ENCODE measurements around the gene TMEM33.

The TMEM33 gene

DNA sequence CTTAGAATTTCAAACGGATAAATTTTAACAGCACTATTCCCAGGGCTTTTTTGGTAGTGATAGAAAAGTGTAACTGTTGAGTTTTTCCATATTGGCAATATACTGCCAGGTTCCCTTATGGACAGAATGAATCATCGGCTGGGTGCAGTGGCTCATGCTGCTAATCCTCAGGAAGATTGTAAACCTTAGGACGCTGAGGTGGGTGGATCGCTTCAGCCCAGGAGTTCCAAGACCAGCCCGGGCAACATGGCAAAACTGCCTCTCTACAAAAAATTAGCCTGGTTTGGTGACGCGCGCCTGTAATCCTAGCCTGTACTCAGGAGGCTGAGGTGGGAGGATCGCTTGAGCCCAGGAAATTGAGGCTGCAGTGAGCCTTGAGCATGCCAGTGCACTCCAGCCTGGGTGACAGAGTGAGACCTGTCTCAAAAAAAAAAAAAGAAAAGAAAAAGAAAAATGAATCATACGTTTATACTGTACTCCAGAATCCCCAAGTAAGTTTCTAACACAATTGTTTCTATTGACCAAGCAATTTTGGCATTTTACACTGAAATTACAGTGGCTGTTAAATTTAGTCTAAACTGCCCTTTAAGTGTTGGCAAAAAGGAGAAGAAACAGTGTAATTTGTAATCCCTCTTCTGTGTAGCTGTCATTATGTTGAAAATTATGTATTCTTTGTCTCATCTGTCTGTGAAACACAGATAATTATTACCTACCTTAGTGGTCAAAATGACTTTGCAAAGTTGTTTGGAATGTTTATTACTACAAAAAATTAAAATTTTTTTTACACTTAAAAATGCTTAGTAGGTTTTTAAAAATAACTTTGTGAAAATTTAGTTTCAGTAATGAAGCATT lies 56.9 kb downstream of the TMEM33 start:
- no peak for TF ChIP-seq ZBTB1 (tag by site-specific recombination; IDR thresholded peaks at IDR 0.05)
- TF ChIP-seq SP7 (tag by site-specific recombination; IDR thresholded peaks at IDR 0.05), result peak; percentile 35; the same call in 1 of the 2 replicates
- Histone ChIP-seq H3K27ac (ENCODE audit: extremely low read depth, low read depth, low read length) (no peak overlapping the region), H3K9me3 (ENCODE audit: control insufficient read depth, insufficient read depth, low read depth, low read length) (no peaks in the 10 kb centered on the region), H3K4me1 (ENCODE audit: control insufficient read depth, insufficient read depth, low read length) (no peaks in the 10 kb centered on the region), H3K4me3 (ENCODE audit: low read depth, low read length) (no peak overlapping the region; the same call in 1 of the 2 replicates), H3K36me3 (ENCODE audit: control insufficient read depth in 2 of 2, insufficient read depth in 1 of 2, low read length in 2 of 2) (no peaks in the 10 kb centered on the region)
- ChIA-PET CTCF (interaction anchor here (1.4 kb wide), 1 partner anchor 25 kb away, joined by 4 read pairs; no protein-coding TSS in a partner anchor), POLR2A (no interaction called here)

DNA sequence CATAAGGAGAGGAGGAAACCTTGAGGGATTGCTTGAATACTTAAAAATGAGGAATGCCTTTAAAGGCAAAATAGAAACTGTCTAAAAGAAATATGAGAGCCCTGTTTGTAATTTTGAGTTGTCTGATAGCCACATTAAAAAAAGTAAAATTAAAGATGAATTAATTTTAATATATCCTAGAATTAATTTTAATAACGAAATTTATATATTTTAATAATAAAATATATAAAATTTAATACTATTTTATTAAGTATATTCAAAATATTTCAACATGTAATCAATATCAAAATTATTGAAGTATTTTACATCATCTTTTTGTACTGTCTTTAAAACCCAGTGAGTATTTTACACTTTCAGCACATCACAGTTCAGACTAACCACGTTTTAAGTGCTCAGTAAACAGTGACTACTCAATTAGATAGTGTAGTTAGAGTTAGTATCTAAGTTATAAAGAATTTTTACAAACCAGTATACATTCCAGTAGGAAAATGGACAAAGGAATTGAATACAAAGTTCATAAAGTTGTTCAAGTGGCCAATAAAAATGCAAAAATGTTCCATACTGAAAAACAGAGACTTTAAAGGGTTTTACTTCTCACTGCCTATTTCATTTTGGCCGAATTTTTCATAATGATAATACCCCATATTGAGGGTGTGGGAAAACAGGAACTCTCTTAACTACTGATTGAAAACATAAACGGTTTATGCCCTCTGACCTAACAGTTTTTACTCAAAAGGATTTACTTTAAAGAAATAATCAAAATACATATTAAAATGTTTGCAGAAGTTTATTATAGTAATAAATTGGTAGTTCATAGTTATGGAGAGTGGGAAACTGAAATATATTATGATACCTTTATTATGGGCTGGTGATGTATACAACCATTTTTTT lies 58.0 kb downstream of the TMEM33 start:
- ChIA-PET POLR2A (no interaction called here), CTCF (no interaction called here)
- Histone ChIP-seq H3K4me1 (ENCODE audit: control insufficient read depth, insufficient read depth, low read length) (no peaks in the 10 kb centered on the region), H3K36me3 (ENCODE audit: control insufficient read depth in 2 of 2, insufficient read depth in 1 of 2, low read length in 2 of 2) (peaks cover 0 to 4% of the 10 kb centered on the region in 2 experiments; a peak in 1 of 3 replicates), H3K4me3 (ENCODE audit: low read depth, low read length) (no peak overlapping the region), H3K9me3 (ENCODE audit: control insufficient read depth, insufficient read depth, low read depth, low read length) (no peaks in the 10 kb centered on the region), H3K27ac (ENCODE audit: extremely low read depth, low read depth, low read length) (no peak overlapping the region)
- TF ChIP-seq, protein P1, sequence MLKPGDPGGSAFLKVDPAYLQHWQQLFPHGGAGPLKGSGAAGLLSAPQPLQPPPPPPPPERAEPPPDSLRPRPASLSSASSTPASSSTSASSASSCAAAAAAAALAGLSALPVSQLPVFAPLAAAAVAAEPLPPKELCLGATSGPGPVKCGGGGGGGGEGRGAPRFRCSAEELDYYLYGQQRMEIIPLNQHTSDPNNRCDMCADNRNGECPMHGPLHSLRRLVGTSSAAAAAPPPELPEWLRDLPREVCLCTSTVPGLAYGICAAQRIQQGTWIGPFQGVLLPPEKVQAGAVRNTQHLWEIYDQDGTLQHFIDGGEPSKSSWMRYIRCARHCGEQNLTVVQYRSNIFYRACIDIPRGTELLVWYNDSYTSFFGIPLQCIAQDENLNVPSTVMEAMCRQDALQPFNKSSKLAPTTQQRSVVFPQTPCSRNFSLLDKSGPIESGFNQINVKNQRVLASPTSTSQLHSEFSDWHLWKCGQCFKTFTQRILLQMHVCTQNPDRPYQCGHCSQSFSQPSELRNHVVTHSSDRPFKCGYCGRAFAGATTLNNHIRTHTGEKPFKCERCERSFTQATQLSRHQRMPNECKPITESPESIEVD (tag by site-specific recombination; IDR thresholded peaks at IDR 0.05), result peak; percentile 60
- TF ChIP-seq ZSCAN30 (tag by site-specific recombination; IDR thresholded peaks at IDR 0.05), result no peak

DNA sequence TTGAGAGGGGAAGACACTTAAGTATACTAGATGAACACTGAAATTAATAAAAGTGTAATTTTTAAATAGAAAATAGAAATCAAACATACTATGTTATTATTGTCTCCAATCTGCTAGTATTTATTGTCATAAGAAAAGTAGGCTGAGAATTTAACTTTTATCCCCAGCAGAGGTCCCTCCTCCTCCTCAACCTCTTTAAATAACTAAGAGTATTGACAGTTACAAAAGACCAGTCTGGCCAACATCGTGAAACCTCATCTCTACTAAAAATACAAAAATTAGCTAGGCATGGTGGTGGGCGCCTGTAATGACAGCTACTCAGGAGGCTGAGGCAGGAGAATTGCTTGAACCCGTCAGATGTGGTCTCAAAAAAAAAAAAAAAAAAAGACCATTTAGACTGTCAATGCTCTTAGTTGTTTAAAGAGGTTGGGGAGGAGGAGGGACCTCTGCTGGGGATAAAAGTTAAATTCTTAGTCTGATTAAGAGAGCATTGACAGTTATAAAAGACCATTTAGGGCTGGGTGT lies 59.3 kb downstream of the TMEM33 start:
- CTCF ChIA-PET, result no interaction called here
- POLR2A ChIA-PET, result interaction anchor here (0.6 kb wide), 1 partner anchor 394 kb away, joined by 3 read pairs; no protein-coding TSS in a partner anchor
- TF ChIP-seq, protein P2, sequence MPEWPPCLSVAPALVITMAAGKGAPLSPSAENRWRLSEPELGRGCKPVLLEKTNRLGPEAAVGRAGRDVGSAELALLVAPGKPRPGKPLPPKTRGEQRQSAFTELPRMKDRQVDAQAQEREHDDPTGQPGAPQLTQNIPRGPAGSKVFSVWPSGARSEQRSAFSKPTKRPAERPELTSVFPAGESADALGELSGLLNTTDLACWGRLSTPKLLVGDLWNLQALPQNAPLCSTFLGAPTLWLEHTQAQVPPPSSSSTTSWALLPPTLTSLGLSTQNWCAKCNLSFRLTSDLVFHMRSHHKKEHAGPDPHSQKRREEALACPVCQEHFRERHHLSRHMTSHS (tag by site-specific recombination; IDR thresholded peaks at IDR 0.05), result no peak
- no peak for TF ChIP-seq ZNF19 (tag by site-specific recombination; IDR thresholded peaks at IDR 0.05; ENCODE audit: low read depth)
- no peak for TF ChIP-seq ZNF561 (tag by site-specific recombination; IDR thresholded peaks at IDR 0.05; ENCODE audit: borderline replicate concordance)
- TF ChIP-seq, protein P3, sequence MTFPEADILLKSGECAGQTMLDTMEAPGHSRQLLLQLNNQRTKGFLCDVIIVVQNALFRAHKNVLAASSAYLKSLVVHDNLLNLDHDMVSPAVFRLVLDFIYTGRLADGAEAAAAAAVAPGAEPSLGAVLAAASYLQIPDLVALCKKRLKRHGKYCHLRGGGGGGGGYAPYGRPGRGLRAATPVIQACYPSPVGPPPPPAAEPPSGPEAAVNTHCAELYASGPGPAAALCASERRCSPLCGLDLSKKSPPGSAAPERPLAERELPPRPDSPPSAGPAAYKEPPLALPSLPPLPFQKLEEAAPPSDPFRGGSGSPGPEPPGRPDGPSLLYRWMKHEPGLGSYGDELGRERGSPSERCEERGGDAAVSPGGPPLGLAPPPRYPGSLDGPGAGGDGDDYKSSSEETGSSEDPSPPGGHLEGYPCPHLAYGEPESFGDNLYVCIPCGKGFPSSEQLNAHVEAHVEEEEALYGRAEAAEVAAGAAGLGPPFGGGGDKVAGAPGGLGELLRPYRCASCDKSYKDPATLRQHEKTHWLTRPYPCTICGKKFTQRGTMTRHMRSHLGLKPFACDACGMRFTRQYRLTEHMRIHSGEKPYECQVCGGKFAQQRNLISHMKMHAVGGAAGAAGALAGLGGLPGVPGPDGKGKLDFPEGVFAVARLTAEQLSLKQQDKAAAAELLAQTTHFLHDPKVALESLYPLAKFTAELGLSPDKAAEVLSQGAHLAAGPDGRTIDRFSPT (tag by site-specific recombination; IDR thresholded peaks at IDR 0.05), result no peak
- TF ChIP-seq, protein P4, sequence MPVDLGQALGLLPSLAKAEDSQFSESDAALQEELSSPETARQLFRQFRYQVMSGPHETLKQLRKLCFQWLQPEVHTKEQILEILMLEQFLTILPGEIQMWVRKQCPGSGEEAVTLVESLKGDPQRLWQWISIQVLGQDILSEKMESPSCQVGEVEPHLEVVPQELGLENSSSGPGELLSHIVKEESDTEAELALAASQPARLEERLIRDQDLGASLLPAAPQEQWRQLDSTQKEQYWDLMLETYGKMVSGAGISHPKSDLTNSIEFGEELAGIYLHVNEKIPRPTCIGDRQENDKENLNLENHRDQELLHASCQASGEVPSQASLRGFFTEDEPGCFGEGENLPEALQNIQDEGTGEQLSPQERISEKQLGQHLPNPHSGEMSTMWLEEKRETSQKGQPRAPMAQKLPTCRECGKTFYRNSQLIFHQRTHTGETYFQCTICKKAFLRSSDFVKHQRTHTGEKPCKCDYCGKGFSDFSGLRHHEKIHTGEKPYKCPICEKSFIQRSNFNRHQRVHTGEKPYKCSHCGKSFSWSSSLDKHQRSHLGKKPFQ (tag by site-specific recombination; IDR thresholded peaks at IDR 0.05), result no peak
- TF ChIP-seq ZNF530 (tag by site-specific recombination; IDR thresholded peaks at IDR 0.05; ENCODE audit: low read depth), result no peak
- no peak for TF ChIP-seq ZNF610 (tag by site-specific recombination; IDR thresholded peaks at IDR 0.05; ENCODE audit: borderline replicate concordance)
- TF ChIP-seq, protein P5, sequence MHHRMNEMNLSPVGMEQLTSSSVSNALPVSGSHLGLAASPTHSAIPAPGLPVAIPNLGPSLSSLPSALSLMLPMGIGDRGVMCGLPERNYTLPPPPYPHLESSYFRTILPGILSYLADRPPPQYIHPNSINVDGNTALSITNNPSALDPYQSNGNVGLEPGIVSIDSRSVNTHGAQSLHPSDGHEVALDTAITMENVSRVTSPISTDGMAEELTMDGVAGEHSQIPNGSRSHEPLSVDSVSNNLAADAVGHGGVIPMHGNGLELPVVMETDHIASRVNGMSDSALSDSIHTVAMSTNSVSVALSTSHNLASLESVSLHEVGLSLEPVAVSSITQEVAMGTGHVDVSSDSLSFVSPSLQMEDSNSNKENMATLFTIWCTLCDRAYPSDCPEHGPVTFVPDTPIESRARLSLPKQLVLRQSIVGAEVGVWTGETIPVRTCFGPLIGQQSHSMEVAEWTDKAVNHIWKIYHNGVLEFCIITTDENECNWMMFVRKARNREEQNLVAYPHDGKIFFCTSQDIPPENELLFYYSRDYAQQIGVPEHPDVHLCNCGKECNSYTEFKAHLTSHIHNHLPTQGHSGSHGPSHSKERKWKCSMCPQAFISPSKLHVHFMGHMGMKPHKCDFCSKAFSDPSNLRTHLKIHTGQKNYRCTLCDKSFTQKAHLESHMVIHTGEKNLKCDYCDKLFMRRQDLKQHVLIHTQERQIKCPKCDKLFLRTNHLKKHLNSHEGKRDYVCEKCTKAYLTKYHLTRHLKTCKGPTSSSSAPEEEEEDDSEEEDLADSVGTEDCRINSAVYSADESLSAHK (tag by site-specific recombination; IDR thresholded peaks at IDR 0.05), result no peak
- no peak for TF ChIP-seq ZIC2 (tag by site-specific recombination; IDR thresholded peaks at IDR 0.05)
- TF ChIP-seq ZNF555 (tag by site-specific recombination; conservative IDR thresholded peaks at IDR 0.05), result no peak
- no peak for TF ChIP-seq ZNF157 (tag by site-specific recombination; IDR thresholded peaks at IDR 0.05)
- no peak for TF ChIP-seq ZNF221 (tag by site-specific recombination; IDR thresholded peaks at IDR 0.05; ENCODE audit: borderline replicate concordance)
- no peak for TF ChIP-seq KLF10 (tag by site-specific recombination; IDR thresholded peaks at IDR 0.05)
- no peak for TF ChIP-seq ZNF48 (tag by site-specific recombination; IDR thresholded peaks at IDR 0.05)
- TF ChIP-seq ZNF391 (tag by site-specific recombination; IDR thresholded peaks at IDR 0.05; ENCODE audit: borderline replicate concordance, low read depth), result no peak

More for the DNA sequence above, 59.3 kb downstream of the TMEM33 start:
- no peak overlapping the region for H3K27ac ChIP-seq (ENCODE audit: extremely low read depth, low read depth, low read length)
- H3K36me3 ChIP-seq (ENCODE audit: control insufficient read depth in 2 of 2, insufficient read depth in 1 of 2, low read length in 2 of 2), result peaks cover 0 to 6% of the 10 kb centered on the region in 2 experiments; a peak in 1 of 3 replicates
- H3K4me1 ChIP-seq (ENCODE audit: control insufficient read depth, insufficient read depth, low read length), result no peaks in the 10 kb centered on the region
- H3K9me3 ChIP-seq (ENCODE audit: control insufficient read depth, insufficient read depth, low read depth, low read length), result no peaks in the 10 kb centered on the region
- H3K4me3 ChIP-seq (ENCODE audit: low read depth, low read length), result no peak overlapping the region
